H1 (cell line): ENCODE data around the gene OLA1. TPM values are rescaled to one million over a fixed set of nuclear protein-coding genes. Genes with fewer than 3 reads are reported as not detected.

Experiments used
- ATF2 ChIP-seq: IDR thresholded peaks from 2 replicates; pipeline ENCODE4 v1.6.1; 2012; ENCODE audit warnings: low read length, inconsistent platforms
- CEBPB ChIP-seq: IDR thresholded peaks from 2 replicates; pipeline ENCODE4 v1.6.1; 2012; ENCODE audit warnings: low read depth, low read length
- polyA plus RNA-seq, 7 experiments: library from polyadenylated mRNA; depleted of rRNA in 3 of 7; stranded (reverse) in 5 of 7; unstranded in 2 of 7; fragments of >200 nt in 5 of 7; fragments of 200-250 nt in 2 of 7; gene quantifications; 1 replicate in 5 of 7; 2 replicates in 1 of 7; 4 replicates in 1 of 7; pipeline versions ENCODE4 v1.2.1 to v1.2.3, GENCODE V29; 2011 to 2013; ENCODE audit warnings: missing spikeins in 2 of 7, mixed read lengths in 2 of 7
- total RNA-seq: library from RNA; stranded (reverse); fragmentation: NEBNext Ultra II Directional; extraction: Animal tissue kit (Norgen Biotek cat#: 25700); gene quantifications from 2 replicates; pipeline ENCODE4 v1.2.1, GENCODE V29; 2021

Gene OLA1
- total and polyA plus RNA-seq, 2 of the 8 experiments (the other 6 are each of a cell fraction or from before 2014, with no cell fraction given), result 39.3 to 158 TPM

DNA sequence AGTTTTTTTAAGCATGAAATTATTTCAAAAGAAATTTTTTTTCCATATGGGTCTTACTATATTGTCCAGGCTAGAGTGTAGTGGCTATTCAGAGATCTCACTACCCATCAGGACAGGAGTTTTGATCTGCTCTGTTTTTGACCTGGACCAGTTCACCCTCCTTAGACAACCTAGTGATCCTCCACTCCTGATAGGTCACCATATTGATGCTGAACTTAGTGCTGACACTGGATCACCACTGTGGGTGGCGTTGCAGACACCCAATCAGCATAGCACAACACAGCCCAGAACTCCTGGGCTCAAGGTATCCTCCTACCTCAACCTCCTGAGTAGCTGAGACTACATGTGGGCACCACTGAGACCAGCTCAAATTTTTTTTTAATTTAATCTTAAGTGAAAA is 8.2 kb downstream of the OLA1 start (continued):
- TF ChIP-seq CEBPB (no peak), ATF2 (no peak)
